B cell (primary cell): Measurements from ENCODE around the gene MTO1. TPM values are rescaled to one million over a fixed set of nuclear protein-coding genes. Genes with fewer than 3 reads are reported as not detected.
"Not testable (repeated sequence)": the region's sequence is repeated elsewhere in the genome, so short reads cannot be mapped to it uniquely, and the experiment has no call there.

Experiments
- ATAC-seq: fragments of 200-7000 bp; cut with Tn5 transposase; one replicate; pipeline ENCODE4 v1.10.0; 2021; ENCODE audit warnings: low read depth, mild to moderate bottlenecking, moderate number of reproducible peaks, moderate library complexity
- CTCF ChIA-PET: fragments of 350-600 bp; sonication (Branson Sonifier 250); formaldehyde crosslinking; loops from one replicate; lab custom pipeline; 2021; ENCODE audit warnings: antibody characterized with exemption, inconsistent platforms; lab: Charles Lee
- POLR2A ChIA-PET: fragments of 350-600 bp; sonication (Branson Sonifier 250); formaldehyde crosslinking; loops from one replicate; lab custom pipeline; 2021; ENCODE audit warnings: antibody characterized with exemption; lab: Charles Lee
- DNase-seq: peaks from one replicate; pipeline ENCODE4 v3.0.0; 2013
- H2AFZ ChIP-seq: 2 replicates; pipeline ENCODE4 v1.6.1; 2012; ENCODE audit warnings: mild to moderate bottlenecking, low read depth, low read length; ENCODE audit not compliant: insufficient read depth, poor library complexity, severe bottlenecking
- H3K27ac ChIP-seq, 2 donors: 1 replicate in 1 of 2; 2 replicates in 1 of 2; pipeline ENCODE4 v1.5.1; 2012 to 2013; ENCODE audit warnings: low read length in 2 of 2, mild to moderate bottlenecking in 2 of 2, moderate library complexity in 1 of 2
- H3K27me3 ChIP-seq, 4 experiments: fragments of 200-600 bp in 1 of 4; sonication (generic) in 1 of 4; replicated peaks in 1 of 4; 1 replicate in 2 of 4; 2 replicates in 2 of 4; pipeline versions ENCODE4 v1.6.1 to v1.7.0; 2013 to 2016; ENCODE audit warnings: low read length in 3 of 4, mild to moderate bottlenecking in 2 of 4, mixed read lengths in 1 of 4, moderate library complexity in 1 of 4; ENCODE audit not compliant: insufficient read depth in 4 of 4, control insufficient read depth in 3 of 4; ENCODE audit errors: control extremely low read depth in 1 of 4
- H3K36me3 ChIP-seq, 2 experiments: replicated peaks in 1 of 2; 1 replicate in 1 of 2; 2 replicates in 1 of 2; pipeline versions ENCODE4 v1.6.1 to v1.7.1; 2013; ENCODE audit warnings: low read length in 1 of 2; ENCODE audit not compliant: insufficient read depth in 2 of 2, control insufficient read depth in 1 of 2; ENCODE audit errors: control extremely low read depth in 1 of 2, extremely low read depth in 1 of 2
- H3K4me1 ChIP-seq, 2 donors: fragments of 200-600 bp in 1 of 2; sonication (generic) in 1 of 2; 1 replicate in 1 of 2; 2 replicates in 1 of 2; pipeline versions ENCODE4 v1.5.1 to v1.6.1; 2013 to 2017; ENCODE audit warnings: low read length in 2 of 2; ENCODE audit not compliant: control insufficient read depth in 2 of 2, insufficient read depth in 2 of 2
- H3K4me2 ChIP-seq: replicated peaks from 2 replicates; pipeline ENCODE3; 2012; ENCODE audit warnings: mild to moderate bottlenecking, low read depth, low read length; ENCODE audit not compliant: poor library complexity, severe bottlenecking
- H3K4me3 ChIP-seq, 5 experiments: fragments of 200-600 bp in 1 of 5; sonication (generic) in 1 of 5; 1 replicate in 3 of 5; 2 replicates in 2 of 5; pipeline versions ENCODE4 v1.5.1 to v1.7.0; 2011 to 2016; ENCODE audit warnings: low read length in 4 of 5, mild to moderate bottlenecking in 4 of 5, low read depth in 2 of 5, control low read depth in 1 of 5, moderate library complexity in 1 of 5; ENCODE audit not compliant: insufficient read depth in 1 of 5; ENCODE audit errors: control extremely low read depth in 1 of 5, extremely low read depth in 1 of 5
- H3K79me2 ChIP-seq: fragments of 200-600 bp; sonication (generic); one replicate; pipeline ENCODE4 v1.6.0; 2016; ENCODE audit warnings: low read length; ENCODE audit not compliant: control insufficient read depth, insufficient read depth
- H3K9ac ChIP-seq: fragments of 200-600 bp; sonication (generic); 2 replicates; pipeline ENCODE4 v1.6.1; 2017; ENCODE audit warnings: mild to moderate bottlenecking, low read length, moderate library complexity
- H3K9me3 ChIP-seq, 3 donors: one replicate each; pipeline versions ENCODE4 v1.6.1 to v1.7.1; 2013; ENCODE audit warnings: low read length in 2 of 3; ENCODE audit not compliant: control insufficient read depth in 2 of 3, insufficient read depth in 1 of 3; ENCODE audit errors: control extremely low read depth in 1 of 3
- H4K20me1 ChIP-seq: 2 replicates; pipeline ENCODE4 v1.6.0; 2012; ENCODE audit warnings: mild to moderate bottlenecking, low read length; ENCODE audit not compliant: insufficient read depth, control insufficient read depth, poor library complexity, severe bottlenecking
- H3K27ac Mint-ChIP-seq: one replicate; pipeline ENCODE4 v1.8.0; 2021; ENCODE audit warnings: mixed read lengths
- H3K27me3 Mint-ChIP-seq: one replicate; pipeline ENCODE4 v1.8.0; 2021; ENCODE audit warnings: mixed read lengths
- H3K4me1 Mint-ChIP-seq: one replicate; pipeline ENCODE4 v1.8.0; 2021; ENCODE audit warnings: mixed read lengths
- H3K4me3 Mint-ChIP-seq: one replicate; pipeline ENCODE4 v1.8.0; 2021; ENCODE audit warnings: mixed read lengths
- H3K9me3 Mint-ChIP-seq: one replicate; pipeline ENCODE4 v1.8.0; 2022; ENCODE audit warnings: mixed read lengths; ENCODE audit not compliant: insufficient read depth
- EZH2 ChIP-seq: IDR thresholded peaks from 2 replicates; pipeline ENCODE4 v1.6.1; 2012; ENCODE audit warnings: borderline replicate concordance, low read depth, mild to moderate bottlenecking, moderate library complexity, low read length; ENCODE audit not compliant: insufficient read depth, poor library complexity, severe bottlenecking
- WGBS: methylation state at CpG from one replicate; pipeline ENCODE4 v1.1.5; 2013; ENCODE audit warnings: missing lambda C conversion rate; ENCODE audit not compliant: insufficient coverage; 5-methylcytosine and 5-hydroxymethylcytosine counted together
- intact Hi-C: fragments of 100-400 bp; cut with micrococcal nuclease; formaldehyde crosslinking; loops from one replicate; pipeline ENCODE4 v1.10.0; 2022
- polyA plus RNA-seq: library from polyadenylated mRNA; depleted of rRNA; stranded (reverse); fragments of >200 nt; gene quantifications from 2 replicates; pipeline ENCODE4 v1.2.3, GENCODE V29; 2012
- total RNA-seq, 2 donors: library from RNA; stranded (reverse); fragments of 120-200 nt in 1 of 2; gene quantifications; 1 replicate in 1 of 2; 2 replicates in 1 of 2; pipeline versions ENCODE4 v1.2.3 to v1.2.4, GENCODE V29; 2013 to 2022
- TF ChIP-seq, protein P1 (sequence below): fragments of 200-600 bp; IDR thresholded peaks from one replicate; pipeline ENCODE4 v1.8.0; 2022; ENCODE audit warnings: antibody characterized with exemption, mild to moderate bottlenecking

MTO1 gene
- total and polyA plus RNA-seq, 2 donors (not counting 1 experiment from before 2014, with no cell fraction given) = 52.1 to 84.4 TPM

DNA sequence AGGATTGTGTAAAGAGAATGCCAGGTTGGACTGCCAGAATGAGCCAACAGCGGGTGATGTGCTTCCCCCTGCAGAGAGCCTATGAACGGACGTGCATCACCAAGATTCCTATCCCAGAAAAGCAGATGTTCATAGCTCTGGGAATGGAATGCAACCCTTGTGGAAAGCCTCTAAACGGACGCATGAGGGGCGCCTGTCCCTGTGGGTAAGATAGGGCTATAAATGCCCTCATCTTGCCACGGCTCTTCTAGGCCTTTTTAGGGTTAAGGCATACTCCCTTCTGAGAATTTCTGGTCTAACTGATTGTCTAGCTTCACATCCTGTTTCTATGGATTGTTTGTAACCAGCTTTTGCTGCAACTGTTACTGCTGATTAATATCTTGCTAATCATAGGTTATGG is 2.1 kb upstream of the MTO1 start:
- ATAC-seq, H3K27me3 ChIP-seq, H3K9me3 ChIP-seq, H2AFZ ChIP-seq, H3K4me2 ChIP-seq, CTCF ChIA-PET, H4K20me1 ChIP-seq, intact Hi-C loops, H3K9ac ChIP-seq, H3K4me3 ChIP-seq, DNase-seq, H3K36me3 ChIP-seq, H3K9me3 Mint-ChIP-seq, H3K27me3 Mint-ChIP-seq: not testable (repeated sequence)
- peak overlapping the region in 1 of 2 donors; percentile 12 for H3K27ac ChIP-seq
- POLR2A ChIA-PET = interaction anchor here (3.9 kb wide), 1 partner anchor 8 kb away, joined by 34 read pairs; the partner anchor contains the start of gene CGAS
- H3K79me2 ChIP-seq = peaks cover 61% of the 10 kb centered on the region
- peak overlapping the region; percentile 34 for H3K4me3 Mint-ChIP-seq
- peak overlapping the region; percentile 61 for H3K27ac Mint-ChIP-seq
- WGBS = 85% methylated on average over 6 of the region's 7 CpGs
- H3K4me1 ChIP-seq = peaks cover 12 to 31% of the 10 kb centered on the region in 2 donors
- peaks cover 30% of the 10 kb centered on the region for H3K4me1 Mint-ChIP-seq

DNA sequence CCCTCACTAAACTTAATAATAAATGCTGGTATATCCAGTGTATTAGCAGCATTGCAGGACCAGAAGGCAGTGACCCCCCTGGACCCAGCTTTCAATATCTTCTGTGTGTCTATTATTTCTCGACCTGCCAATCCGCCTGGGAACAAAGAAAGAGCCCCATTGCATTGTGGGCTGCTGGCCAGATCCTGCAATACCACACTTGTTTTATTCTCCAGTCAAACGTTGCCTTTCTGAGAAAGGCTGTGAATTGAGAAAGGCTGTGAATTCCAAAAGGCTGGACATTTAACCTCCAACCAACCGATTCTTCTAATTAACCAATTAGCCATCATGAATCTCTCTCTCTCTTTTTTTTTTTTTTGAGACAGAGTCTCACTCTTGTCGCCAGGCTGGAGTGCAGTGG is 1.5 kb upstream of the MTO1 start:
- H3K36me3 ChIP-seq = peaks cover 0 to 8% of the 10 kb centered on the region in 2 experiments
- no peak for TF ChIP-seq EZH2
- TF ChIP-seq, protein P1, sequence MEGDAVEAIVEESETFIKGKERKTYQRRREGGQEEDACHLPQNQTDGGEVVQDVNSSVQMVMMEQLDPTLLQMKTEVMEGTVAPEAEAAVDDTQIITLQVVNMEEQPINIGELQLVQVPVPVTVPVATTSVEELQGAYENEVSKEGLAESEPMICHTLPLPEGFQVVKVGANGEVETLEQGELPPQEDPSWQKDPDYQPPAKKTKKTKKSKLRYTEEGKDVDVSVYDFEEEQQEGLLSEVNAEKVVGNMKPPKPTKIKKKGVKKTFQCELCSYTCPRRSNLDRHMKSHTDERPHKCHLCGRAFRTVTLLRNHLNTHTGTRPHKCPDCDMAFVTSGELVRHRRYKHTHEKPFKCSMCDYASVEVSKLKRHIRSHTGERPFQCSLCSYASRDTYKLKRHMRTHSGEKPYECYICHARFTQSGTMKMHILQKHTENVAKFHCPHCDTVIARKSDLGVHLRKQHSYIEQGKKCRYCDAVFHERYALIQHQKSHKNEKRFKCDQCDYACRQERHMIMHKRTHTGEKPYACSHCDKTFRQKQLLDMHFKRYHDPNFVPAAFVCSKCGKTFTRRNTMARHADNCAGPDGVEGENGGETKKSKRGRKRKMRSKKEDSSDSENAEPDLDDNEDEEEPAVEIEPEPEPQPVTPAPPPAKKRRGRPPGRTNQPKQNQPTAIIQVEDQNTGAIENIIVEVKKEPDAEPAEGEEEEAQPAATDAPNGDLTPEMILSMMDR = no peak
- H3K79me2 ChIP-seq = peaks cover 66% of the 10 kb centered on the region
- peaks cover 30% of the 10 kb centered on the region for H3K4me1 Mint-ChIP-seq
- intact Hi-C loops = loop anchor here (10.0 kb wide), 1 partner anchor 1825 kb away; the partner anchor contains the start of gene TMEM30A
- H2AFZ ChIP-seq = no peak overlapping the region
- H3K4me3 ChIP-seq = no peak overlapping the region
- ATAC-seq (no peak), DNase-seq (no peak)
- WGBS = no CpG with 5 or more reads among the region's 5 CpGs
- H3K4me3 Mint-ChIP-seq = peak overlapping the region; percentile 44
- H3K27me3 Mint-ChIP-seq = no peaks in the 10 kb centered on the region
- no peaks in the 10 kb centered on the region for H3K9me3 Mint-ChIP-seq
- H3K27ac ChIP-seq = peak overlapping the region in 1 of 2 donors; percentile 96
- H4K20me1 ChIP-seq = no peaks in the 10 kb centered on the region
- peak overlapping the region; percentile 85 for H3K27ac Mint-ChIP-seq
- no peak overlapping the region for H3K9ac ChIP-seq
- ChIA-PET CTCF (interaction anchor here (0.7 to 2.1 kb wide), 2 partner anchors 153 to 244 kb away, joined by 3 to 4 read pairs; no protein-coding TSS in a partner anchor), POLR2A (interaction anchor here (0.7 to 3.9 kb wide), 4 partner anchors 8 to 845 kb away, joined by 3 to 34 read pairs (median 20); partner anchors contain the start of genes CGAS and EEF1A1)
- no peaks in the 10 kb centered on the region for H3K27me3 ChIP-seq
- no peaks in the 10 kb centered on the region for H3K9me3 ChIP-seq
- H3K4me2 ChIP-seq = peak overlapping the region; percentile 3
- peaks cover 12 to 31% of the 10 kb centered on the region in 2 donors for H3K4me1 ChIP-seq
